Measurements from ENCODE around the gene JAZF1.

DNA sequence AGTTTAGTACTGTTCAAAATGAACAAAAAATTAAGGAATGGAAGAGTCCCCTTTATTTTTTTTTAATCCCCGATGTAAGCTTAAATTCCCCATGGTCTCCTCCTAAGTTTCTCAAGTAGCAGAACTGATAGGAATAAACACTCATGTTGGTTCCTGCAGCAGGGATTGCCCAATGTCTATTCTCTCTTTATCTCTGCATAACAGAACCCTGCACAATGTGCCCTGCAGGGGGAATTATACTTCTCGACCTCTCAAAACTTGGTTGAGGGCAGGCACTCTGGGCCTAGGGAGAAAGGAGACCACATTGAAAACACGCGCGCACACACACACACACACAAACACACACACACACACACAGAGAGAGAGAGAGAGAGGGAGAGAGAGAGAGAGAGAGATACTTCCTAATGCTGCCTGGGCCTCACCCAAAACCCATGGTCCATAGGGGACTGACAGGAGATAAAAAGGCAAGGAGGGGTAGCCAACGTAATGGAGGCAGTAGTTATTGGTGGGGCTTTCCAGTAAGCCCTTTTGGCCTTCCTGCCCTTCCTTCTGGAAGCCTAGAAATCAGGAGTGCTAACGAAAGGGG is 22.7 kb downstream of the JAZF1 start:
- TF ChIP-seq, protein P1, sequence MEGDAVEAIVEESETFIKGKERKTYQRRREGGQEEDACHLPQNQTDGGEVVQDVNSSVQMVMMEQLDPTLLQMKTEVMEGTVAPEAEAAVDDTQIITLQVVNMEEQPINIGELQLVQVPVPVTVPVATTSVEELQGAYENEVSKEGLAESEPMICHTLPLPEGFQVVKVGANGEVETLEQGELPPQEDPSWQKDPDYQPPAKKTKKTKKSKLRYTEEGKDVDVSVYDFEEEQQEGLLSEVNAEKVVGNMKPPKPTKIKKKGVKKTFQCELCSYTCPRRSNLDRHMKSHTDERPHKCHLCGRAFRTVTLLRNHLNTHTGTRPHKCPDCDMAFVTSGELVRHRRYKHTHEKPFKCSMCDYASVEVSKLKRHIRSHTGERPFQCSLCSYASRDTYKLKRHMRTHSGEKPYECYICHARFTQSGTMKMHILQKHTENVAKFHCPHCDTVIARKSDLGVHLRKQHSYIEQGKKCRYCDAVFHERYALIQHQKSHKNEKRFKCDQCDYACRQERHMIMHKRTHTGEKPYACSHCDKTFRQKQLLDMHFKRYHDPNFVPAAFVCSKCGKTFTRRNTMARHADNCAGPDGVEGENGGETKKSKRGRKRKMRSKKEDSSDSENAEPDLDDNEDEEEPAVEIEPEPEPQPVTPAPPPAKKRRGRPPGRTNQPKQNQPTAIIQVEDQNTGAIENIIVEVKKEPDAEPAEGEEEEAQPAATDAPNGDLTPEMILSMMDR (IDR thresholded peaks at IDR 0.05; ENCODE audit: insufficient read depth, low read length) = no peak
- TF ChIP-seq SPI1 (IDR thresholded peaks at IDR 0.05; ENCODE audit: borderline replicate concordance, low read depth) = no peak

Measured in HL-60 (cell line).